Measurements from ENCODE around the gene TYR. TPM values are rescaled to one million over a fixed set of nuclear protein-coding genes. Genes with fewer than 3 reads are reported as not detected.
A peak's percentile ranks its signal among the peaks of the same experiment; 100 is the strongest.
"Not testable (repeated sequence)": the region's sequence is repeated elsewhere in the genome, so short reads cannot be mapped to it uniquely, and the experiment has no call there.

Gene TYR
- total RNA-seq, 1 donor from 2014 or later = not detected

GRCh38 chr11:89279176-89279575 lies 101.5 kb downstream of the TYR start:
- Mint-ChIP-seq H3K27me3 (ENCODE audit: unreplicated experiment) (no peaks in the 10 kb centered on the region), H3K9me3 (ENCODE audit: unreplicated experiment) (no peaks in the 10 kb centered on the region), H3K27ac (ENCODE audit: unreplicated experiment) (no peak overlapping the region), H3K36me3 (ENCODE audit: low read depth, unreplicated experiment) (no peaks in the 10 kb centered on the region), H3K4me3 (ENCODE audit: unreplicated experiment) (no peak overlapping the region), H3K4me1 (ENCODE audit: unreplicated experiment) (peaks cover 10% of the 10 kb centered on the region)
- no peak for DNase-seq (ENCODE audit: low spot score)
- TF ChIP-seq CTCF (IDR thresholded peaks at IDR 0.05; ENCODE audit: unreplicated experiment) = no peak

- Mint-ChIP-seq H3K4me1 (ENCODE audit: unreplicated experiment) (peaks cover 10% of the 10 kb centered on the region), H3K27ac (ENCODE audit: unreplicated experiment) (peak overlapping the region; percentile 65)
- not testable (repeated sequence) for DNase-seq (ENCODE audit: low spot score); H3K4me3 Mint-ChIP-seq (ENCODE audit: unreplicated experiment); H3K9me3 Mint-ChIP-seq (ENCODE audit: unreplicated experiment); H3K27me3 Mint-ChIP-seq (ENCODE audit: unreplicated experiment); H3K36me3 Mint-ChIP-seq (ENCODE audit: low read depth, unreplicated experiment)
These were observed 103.5 kb downstream of the TYR start for GRCh38 chr11:89281032-89281677.

- H3K4me1 Mint-ChIP-seq (ENCODE audit: unreplicated experiment); H3K27me3 Mint-ChIP-seq (ENCODE audit: unreplicated experiment); DNase-seq (ENCODE audit: low spot score); H3K4me3 Mint-ChIP-seq (ENCODE audit: unreplicated experiment); H3K27ac Mint-ChIP-seq (ENCODE audit: unreplicated experiment); H3K9me3 Mint-ChIP-seq (ENCODE audit: unreplicated experiment); H3K36me3 Mint-ChIP-seq (ENCODE audit: low read depth, unreplicated experiment): not testable (repeated sequence)
These were observed 108.9 kb downstream of the TYR start for GRCh38 chr11:89286601-89287000.

GRCh38 chr11:89288004-89288403 lies 110.3 kb downstream of the TYR start:
- not testable (repeated sequence) for H3K27ac Mint-ChIP-seq (ENCODE audit: unreplicated experiment); H3K4me1 Mint-ChIP-seq (ENCODE audit: unreplicated experiment); H3K9me3 Mint-ChIP-seq (ENCODE audit: unreplicated experiment); H3K27me3 Mint-ChIP-seq (ENCODE audit: unreplicated experiment); H3K4me3 Mint-ChIP-seq (ENCODE audit: unreplicated experiment); H3K36me3 Mint-ChIP-seq (ENCODE audit: low read depth, unreplicated experiment); DNase-seq (ENCODE audit: low spot score)

- peak overlapping the region; percentile 26 for H3K27ac Mint-ChIP-seq (ENCODE audit: unreplicated experiment)
- no peaks in the 10 kb centered on the region for H3K4me1 Mint-ChIP-seq (ENCODE audit: unreplicated experiment)
- H3K4me3 Mint-ChIP-seq (ENCODE audit: unreplicated experiment) = no peak overlapping the region
- H3K9me3 Mint-ChIP-seq (ENCODE audit: unreplicated experiment) = no peaks in the 10 kb centered on the region
- no peak for TF ChIP-seq CTCF (IDR thresholded peaks at IDR 0.05; ENCODE audit: unreplicated experiment)
- no peaks in the 10 kb centered on the region for H3K27me3 Mint-ChIP-seq (ENCODE audit: unreplicated experiment)
- peak; percentile 33 for DNase-seq (ENCODE audit: low spot score)
- no peaks in the 10 kb centered on the region for H3K36me3 Mint-ChIP-seq (ENCODE audit: low read depth, unreplicated experiment)
These were observed 116.4 kb downstream of the TYR start for GRCh38 chr11:89293965-89294679.

GRCh38 chr11:89295023-89295422 lies 117.3 kb downstream of the TYR start:
- H3K27ac Mint-ChIP-seq (ENCODE audit: unreplicated experiment); H3K4me1 Mint-ChIP-seq (ENCODE audit: unreplicated experiment); H3K9me3 Mint-ChIP-seq (ENCODE audit: unreplicated experiment); DNase-seq (ENCODE audit: low spot score); H3K36me3 Mint-ChIP-seq (ENCODE audit: low read depth, unreplicated experiment); H3K4me3 Mint-ChIP-seq (ENCODE audit: unreplicated experiment); H3K27me3 Mint-ChIP-seq (ENCODE audit: unreplicated experiment): not testable (repeated sequence)

GRCh38 chr11:89303029-89303428 lies 125.4 kb downstream of the TYR start:
- H3K27ac Mint-ChIP-seq (ENCODE audit: unreplicated experiment); H3K36me3 Mint-ChIP-seq (ENCODE audit: low read depth, unreplicated experiment); DNase-seq (ENCODE audit: low spot score); H3K4me3 Mint-ChIP-seq (ENCODE audit: unreplicated experiment); H3K9me3 Mint-ChIP-seq (ENCODE audit: unreplicated experiment); H3K4me1 Mint-ChIP-seq (ENCODE audit: unreplicated experiment); H3K27me3 Mint-ChIP-seq (ENCODE audit: unreplicated experiment): not testable (repeated sequence)

- not testable (repeated sequence) for H3K4me3 Mint-ChIP-seq (ENCODE audit: unreplicated experiment); DNase-seq (ENCODE audit: low spot score); H3K27ac Mint-ChIP-seq (ENCODE audit: unreplicated experiment); H3K4me1 Mint-ChIP-seq (ENCODE audit: unreplicated experiment); H3K27me3 Mint-ChIP-seq (ENCODE audit: unreplicated experiment); H3K36me3 Mint-ChIP-seq (ENCODE audit: low read depth, unreplicated experiment); H3K9me3 Mint-ChIP-seq (ENCODE audit: unreplicated experiment)
These were observed 130.6 kb downstream of the TYR start for GRCh38 chr11:89308272-89308671.

GRCh38 chr11:89309321-89309985 lies 131.8 kb downstream of the TYR start:
- not testable (repeated sequence) for H3K27ac Mint-ChIP-seq (ENCODE audit: unreplicated experiment); H3K4me3 Mint-ChIP-seq (ENCODE audit: unreplicated experiment); H3K9me3 Mint-ChIP-seq (ENCODE audit: unreplicated experiment); H3K36me3 Mint-ChIP-seq (ENCODE audit: low read depth, unreplicated experiment); H3K27me3 Mint-ChIP-seq (ENCODE audit: unreplicated experiment); H3K4me1 Mint-ChIP-seq (ENCODE audit: unreplicated experiment); DNase-seq (ENCODE audit: low spot score)

GRCh38 chr11:89310607-89311006 lies 132.9 kb downstream of the TYR start:
- H3K9me3 Mint-ChIP-seq (ENCODE audit: unreplicated experiment); H3K4me3 Mint-ChIP-seq (ENCODE audit: unreplicated experiment); H3K27ac Mint-ChIP-seq (ENCODE audit: unreplicated experiment); H3K4me1 Mint-ChIP-seq (ENCODE audit: unreplicated experiment); H3K27me3 Mint-ChIP-seq (ENCODE audit: unreplicated experiment); H3K36me3 Mint-ChIP-seq (ENCODE audit: low read depth, unreplicated experiment); DNase-seq (ENCODE audit: low spot score): not testable (repeated sequence)

Data from endothelial cell (in vitro differentiated cells).